GM23338 (cell line): ENCODE results near the gene ARHGAP30. TPM values are rescaled to one million over a fixed set of nuclear protein-coding genes. Genes with fewer than 3 reads are reported as not detected.

Experiments
- ATAC-seq: fragments of 200-7000 bp; cut with Tn5 transposase; 3 replicates; pipeline ENCODE4 v1.9.1; 2020
- DNase-seq: peaks from one replicate; pipeline ENCODE4 v3.0.0-alpha.2; 2015; ENCODE audit warnings: low spot score
- H2AFZ ChIP-seq: fragments of 200-600 bp; sonication (generic); 2 replicates; pipeline ENCODE4 v1.8.0; 2016; ENCODE audit warnings: antibody characterized with exemption, mild to moderate bottlenecking, moderate library complexity
- H3F3A ChIP-seq: fragments of 200-600 bp; sonication (generic); replicated peaks from 2 replicates; pipeline ENCODE4 v1.8.0; 2017; ENCODE audit warnings: antibody characterized with exemption, mixed run types, low read depth
- H3K27ac ChIP-seq: fragments of 200-600 bp; sonication (generic); 2 replicates; pipeline ENCODE4 v1.6.1; 2016; ENCODE audit warnings: low read depth
- H3K27me3 ChIP-seq: fragments of 200-600 bp; sonication (generic); 2 replicates; pipeline ENCODE4 v1.8.0; 2016; ENCODE audit warnings: mild to moderate bottlenecking, mixed run types, moderate library complexity; ENCODE audit not compliant: insufficient read depth
- H3K36me3 ChIP-seq: fragments of 200-600 bp; sonication (generic); 2 replicates; pipeline ENCODE4 v1.8.0; 2016; ENCODE audit warnings: mild to moderate bottlenecking; ENCODE audit not compliant: insufficient read depth
- H3K4me1 ChIP-seq: fragments of 200-600 bp; sonication (generic); 2 replicates; pipeline ENCODE4 v1.8.0; 2016; ENCODE audit warnings: mild to moderate bottlenecking, moderate library complexity; ENCODE audit not compliant: insufficient read depth
- H3K4me2 ChIP-seq: fragments of 200-600 bp; sonication (generic); 2 replicates; pipeline ENCODE4 v1.7.1; 2017; ENCODE audit warnings: mixed run types
- H3K4me3 ChIP-seq: fragments of 200-600 bp; sonication (generic); 2 replicates; pipeline ENCODE4 v1.6.1; 2016; ENCODE audit warnings: mixed run types
- H3K79me2 ChIP-seq: fragments of 200-600 bp; sonication (generic); replicated peaks from 2 replicates; pipeline ENCODE4 v1.8.0; 2017; ENCODE audit warnings: mild to moderate bottlenecking; ENCODE audit not compliant: insufficient read depth
- H3K9me2 ChIP-seq: fragments of 200-600 bp; sonication (generic); 2 replicates; pipeline ENCODE4 v1.8.0; 2017; ENCODE audit not compliant: insufficient read depth
- H4K20me1 ChIP-seq: fragments of 200-600 bp; sonication (generic); replicated peaks from 2 replicates; pipeline ENCODE4 v1.8.0; 2017; ENCODE audit warnings: mild to moderate bottlenecking; ENCODE audit not compliant: insufficient read depth
- H3K27ac Mint-ChIP-seq: 2 replicates; pipeline ENCODE4 v1.8.0; 2020; ENCODE audit warnings: inconsistent platforms, mild to moderate bottlenecking, moderate library complexity, mixed read lengths
- H3K27me3 Mint-ChIP-seq: 3 replicates; pipeline ENCODE4 v1.8.0; 2022; ENCODE audit warnings: low read depth, mild to moderate bottlenecking, moderate library complexity, mixed read lengths, inconsistent platforms; ENCODE audit not compliant: insufficient read depth, poor library complexity
- H3K36me3 Mint-ChIP-seq: 3 replicates; pipeline ENCODE4 v1.8.0; 2021; ENCODE audit warnings: low read depth, mild to moderate bottlenecking, inconsistent platforms, moderate library complexity, mixed read lengths
- H3K4me1 Mint-ChIP-seq: 3 replicates; pipeline ENCODE4 v1.8.0; 2020; ENCODE audit warnings: mild to moderate bottlenecking, inconsistent platforms, mixed read lengths
- H3K4me3 Mint-ChIP-seq: 3 replicates; pipeline ENCODE4 v1.8.0; 2021; ENCODE audit warnings: moderate library complexity, mild to moderate bottlenecking, inconsistent platforms, mixed read lengths
- H3K9me3 Mint-ChIP-seq: 3 replicates; pipeline ENCODE4 v1.8.0; 2020; ENCODE audit warnings: moderate library complexity, mild to moderate bottlenecking, inconsistent platforms, mixed read lengths
- CREB1 ChIP-seq: fragments of 250-450 bp; sonication (Bioruptor Pico); IDR thresholded peaks from 2 replicates; pipeline ENCODE4 v1.5.0; 2020; ENCODE audit warnings: low read depth, mild to moderate bottlenecking, moderate library complexity
- EZH2 ChIP-seq: fragments of 200-600 bp; sonication (generic); IDR thresholded peaks from one replicate; pipeline ENCODE4 v1.8.0; 2017; ENCODE audit warnings: antibody characterized with exemption, mild to moderate bottlenecking, low read depth; ENCODE audit not compliant: unreplicated experiment
- EZH2phosphoT487 ChIP-seq: fragments of 200-600 bp; sonication (generic); IDR thresholded peaks from one replicate; pipeline ENCODE4 v1.8.1; 2018; ENCODE audit warnings: antibody characterized with exemption; ENCODE audit not compliant: unreplicated experiment
- JUNB ChIP-seq: IDR thresholded peaks from one replicate; pipeline ENCODE4 v1.6.1; 2016; ENCODE audit warnings: antibody characterized with exemption; ENCODE audit not compliant: unreplicated experiment
- POLR2AphosphoS5 ChIP-seq: IDR thresholded peaks from 2 replicates; pipeline ENCODE4 v1.6.1; 2016; ENCODE audit warnings: antibody characterized with exemption, low read depth
- STAT1 ChIP-seq: IDR thresholded peaks from one replicate; pipeline ENCODE4 v1.6.1; 2016; ENCODE audit warnings: antibody characterized with exemption; ENCODE audit not compliant: unreplicated experiment
- ZNF114 ChIP-seq: fragments of 250-450 bp; sonication (Bioruptor Pico); IDR thresholded peaks from 2 replicates; pipeline ENCODE4 v1.5.0; 2020; ENCODE audit warnings: mild to moderate bottlenecking, moderate library complexity
- ZNF331 ChIP-seq: fragments of 250-450 bp; sonication (Bioruptor Pico); IDR thresholded peaks from 2 replicates; pipeline ENCODE4 v1.5.0; 2020; ENCODE audit warnings: low read depth, mild to moderate bottlenecking, moderate library complexity
- long read RNA-seq: library from polyadenylated mRNA; unstranded; transcript quantifications from one replicate; pipeline ENCODE4 v2.0.0, GENCODE V29; 2020; ENCODE audit not compliant: unreplicated experiment
- polyA plus RNA-seq: library from polyadenylated mRNA; unstranded; fragments of >200 nt; fragmentation: Nextera tagmentation; extraction: Ambion mirVana; gene quantifications from 2 replicates; pipeline ENCODE4 v1.2.1, GENCODE V29; 2016
- total RNA-seq: library from RNA; depleted of rRNA; stranded (reverse); fragments of >200 nt; shearing (Covaris generic); gene quantifications from 2 replicates; pipeline ENCODE4 v1.2.3, GENCODE V29; 2014; rRNA removed
- TF ChIP-seq, protein P1 (sequence below), 2 experiments: fragments of 200-600 bp in 1 of 2; sonication (generic) in 1 of 2; conservative IDR thresholded peaks; 2 replicates each; pipeline versions ENCODE4 v1.5.1 to v1.6.1; 2016 to 2017; ENCODE audit warnings: antibody characterized with exemption in 2 of 2, low read depth in 2 of 2, mild to moderate bottlenecking in 2 of 2, moderate library complexity in 1 of 2
- TF ChIP-seq, protein P2 (sequence below): IDR thresholded peaks from 2 replicates; pipeline ENCODE4 v1.6.1; 2016; ENCODE audit warnings: antibody characterized with exemption

The ARHGAP30 gene, protein sequence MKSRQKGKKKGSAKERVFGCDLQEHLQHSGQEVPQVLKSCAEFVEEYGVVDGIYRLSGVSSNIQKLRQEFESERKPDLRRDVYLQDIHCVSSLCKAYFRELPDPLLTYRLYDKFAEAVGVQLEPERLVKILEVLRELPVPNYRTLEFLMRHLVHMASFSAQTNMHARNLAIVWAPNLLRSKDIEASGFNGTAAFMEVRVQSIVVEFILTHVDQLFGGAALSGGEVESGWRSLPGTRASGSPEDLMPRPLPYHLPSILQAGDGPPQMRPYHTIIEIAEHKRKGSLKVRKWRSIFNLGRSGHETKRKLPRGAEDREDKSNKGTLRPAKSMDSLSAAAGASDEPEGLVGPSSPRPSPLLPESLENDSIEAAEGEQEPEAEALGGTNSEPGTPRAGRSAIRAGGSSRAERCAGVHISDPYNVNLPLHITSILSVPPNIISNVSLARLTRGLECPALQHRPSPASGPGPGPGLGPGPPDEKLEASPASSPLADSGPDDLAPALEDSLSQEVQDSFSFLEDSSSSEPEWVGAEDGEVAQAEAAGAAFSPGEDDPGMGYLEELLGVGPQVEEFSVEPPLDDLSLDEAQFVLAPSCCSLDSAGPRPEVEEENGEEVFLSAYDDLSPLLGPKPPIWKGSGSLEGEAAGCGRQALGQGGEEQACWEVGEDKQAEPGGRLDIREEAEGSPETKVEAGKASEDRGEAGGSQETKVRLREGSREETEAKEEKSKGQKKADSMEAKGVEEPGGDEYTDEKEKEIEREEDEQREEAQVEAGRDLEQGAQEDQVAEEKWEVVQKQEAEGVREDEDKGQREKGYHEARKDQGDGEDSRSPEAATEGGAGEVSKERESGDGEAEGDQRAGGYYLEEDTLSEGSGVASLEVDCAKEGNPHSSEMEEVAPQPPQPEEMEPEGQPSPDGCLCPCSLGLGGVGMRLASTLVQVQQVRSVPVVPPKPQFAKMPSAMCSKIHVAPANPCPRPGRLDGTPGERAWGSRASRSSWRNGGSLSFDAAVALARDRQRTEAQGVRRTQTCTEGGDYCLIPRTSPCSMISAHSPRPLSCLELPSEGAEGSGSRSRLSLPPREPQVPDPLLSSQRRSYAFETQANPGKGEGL
- total RNA-seq (0.19 TPM in 1 of 2 replicates, not detected in the other), polyA plus RNA-seq (0.45 and 1.0 TPM in 2 replicates)
- long read RNA-seq: 0 reads

DNA sequence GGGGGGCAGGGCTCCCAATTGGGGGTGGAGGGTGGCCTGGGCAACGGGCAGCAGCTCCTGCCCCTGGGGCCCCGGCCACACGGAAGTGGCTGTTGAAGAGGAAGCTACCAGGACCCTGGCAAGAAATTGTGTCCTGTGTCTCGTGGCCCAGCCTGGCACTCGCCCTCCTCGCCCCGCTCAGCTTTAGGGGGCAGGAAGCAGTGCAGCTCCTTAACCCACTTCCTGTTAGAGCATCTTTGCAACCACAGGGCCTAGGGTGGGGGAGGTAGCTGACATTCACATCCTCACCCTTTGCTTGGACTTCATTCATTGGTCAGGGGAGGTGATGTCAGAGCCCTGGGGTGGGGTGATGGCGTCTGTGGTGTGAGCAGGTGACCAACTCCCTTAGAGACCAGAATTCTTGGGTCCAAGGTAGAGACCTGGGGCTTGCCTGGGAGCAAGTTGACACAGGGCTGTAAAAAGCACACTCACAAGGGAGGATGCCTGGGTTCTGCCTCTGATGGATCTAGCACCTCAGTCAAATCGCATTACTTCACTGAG, at the start of gene ARHGAP30:
ARHGAP30 (minus strand) TSS at position 161 of the 540 bp plus-strand sequence. CDS start 267 bp downstream, outside the sequence.
- Mint-ChIP-seq H3K27me3 (peaks cover 14% of the 10 kb centered on the region), H3K4me3 (no peak within 1 kb of the TSS), H3K4me1 (peaks cover 5% of the 10 kb centered on the region; the same call in 2 of the 3 replicates), H3K36me3 (no peaks in the 10 kb centered on the region), H3K27ac (no peak within 1 kb of the TSS; the same call in 1 of the 2 replicates), H3K9me3 (no peaks in the 10 kb centered on the region)
- ATAC-seq (peak; percentile 16; the same call in 1 of the 3 replicates), DNase-seq (peak; percentile 41)
- H3K27ac ChIP-seq: no peak within 1 kb of the TSS
- H3K36me3 ChIP-seq: no peaks in the 10 kb centered on the region
- H3K79me2 ChIP-seq: no peaks in the 10 kb centered on the region
- no peaks in the 10 kb centered on the region for H3K27me3 ChIP-seq
- no peaks in the 10 kb centered on the region for H4K20me1 ChIP-seq
- no peaks in the 10 kb centered on the region for H3K9me2 ChIP-seq
- H3K4me2 ChIP-seq: no peak within 1 kb of the TSS
- 0 out of 2 replicates have a peak within 1 kb of the TSS, but pooled peaks have one; percentile 89 for H2AFZ ChIP-seq
- 0 out of 2 replicates have a peak, but pooled peaks cover 4% of the 10 kb centered on the region for H3K4me1 ChIP-seq
- no peak within 1 kb of the TSS for H3K4me3 ChIP-seq
- H3F3A ChIP-seq: no peaks in the 10 kb centered on the region
- TF ChIP-seq, protein P1, sequence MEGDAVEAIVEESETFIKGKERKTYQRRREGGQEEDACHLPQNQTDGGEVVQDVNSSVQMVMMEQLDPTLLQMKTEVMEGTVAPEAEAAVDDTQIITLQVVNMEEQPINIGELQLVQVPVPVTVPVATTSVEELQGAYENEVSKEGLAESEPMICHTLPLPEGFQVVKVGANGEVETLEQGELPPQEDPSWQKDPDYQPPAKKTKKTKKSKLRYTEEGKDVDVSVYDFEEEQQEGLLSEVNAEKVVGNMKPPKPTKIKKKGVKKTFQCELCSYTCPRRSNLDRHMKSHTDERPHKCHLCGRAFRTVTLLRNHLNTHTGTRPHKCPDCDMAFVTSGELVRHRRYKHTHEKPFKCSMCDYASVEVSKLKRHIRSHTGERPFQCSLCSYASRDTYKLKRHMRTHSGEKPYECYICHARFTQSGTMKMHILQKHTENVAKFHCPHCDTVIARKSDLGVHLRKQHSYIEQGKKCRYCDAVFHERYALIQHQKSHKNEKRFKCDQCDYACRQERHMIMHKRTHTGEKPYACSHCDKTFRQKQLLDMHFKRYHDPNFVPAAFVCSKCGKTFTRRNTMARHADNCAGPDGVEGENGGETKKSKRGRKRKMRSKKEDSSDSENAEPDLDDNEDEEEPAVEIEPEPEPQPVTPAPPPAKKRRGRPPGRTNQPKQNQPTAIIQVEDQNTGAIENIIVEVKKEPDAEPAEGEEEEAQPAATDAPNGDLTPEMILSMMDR (conservative IDR thresholded peaks at IDR 0.05; ENCODE audit: low read depth in 2 of 2): no peak

DNA sequence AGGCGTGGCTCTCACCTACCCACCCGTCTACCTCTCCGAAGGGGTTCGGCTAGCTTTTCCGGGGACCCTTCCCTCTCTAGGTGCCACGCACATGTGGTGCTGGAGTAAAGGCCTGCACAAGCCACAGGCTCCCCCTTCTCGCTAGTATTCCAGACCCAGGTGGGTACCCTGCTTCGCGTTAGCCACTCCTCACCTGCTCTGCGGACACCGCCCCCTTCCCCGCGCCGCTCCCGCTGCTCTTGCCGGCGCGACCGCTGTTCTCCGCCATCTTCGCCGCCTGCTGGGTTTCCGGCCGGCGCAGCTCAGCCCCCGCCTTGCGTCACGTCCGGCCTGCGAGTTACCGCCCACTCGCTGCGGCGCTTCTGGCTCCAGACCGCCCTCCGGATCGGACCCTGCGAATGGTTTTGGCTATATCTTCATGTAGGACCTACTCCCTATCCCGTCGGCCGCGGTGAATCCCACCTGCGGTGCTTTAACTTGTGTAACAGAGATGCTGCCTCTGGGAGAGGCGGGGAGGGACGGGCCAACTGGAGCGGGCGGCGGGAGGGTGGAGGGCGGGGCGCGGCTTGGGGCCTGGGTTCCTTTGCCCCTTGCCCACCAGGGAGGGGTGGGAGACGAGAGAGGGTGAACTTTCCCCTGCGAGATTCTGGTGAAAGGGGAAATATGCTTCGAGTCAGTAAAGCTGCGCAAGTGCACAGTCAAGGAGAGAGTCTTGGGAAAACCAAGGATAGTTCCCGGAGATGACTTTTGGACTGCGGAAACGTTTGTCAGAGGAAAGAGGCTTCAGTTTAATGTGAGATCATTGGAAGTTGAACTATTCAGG, 48.3 kb upstream of the ARHGAP30 start, which contains the start of the genes NIT1 and PFDN2:
NIT1 (plus strand) TSS at position 347 of the 823 bp plus-strand sequence; CDS start at position 419, 72 bp downstream.
PFDN2 (minus strand) TSS at position 279 of the 823 bp plus-strand sequence; CDS start at position 268, 11 bp downstream.
- peak within 1 kb of the TSS; percentile 88 for H3K4me2 ChIP-seq
- H4K20me1 ChIP-seq: peaks cover 34% of the 10 kb centered on the region
- H3K36me3 ChIP-seq: peaks cover 18% of the 10 kb centered on the region
- peaks cover 44% of the 10 kb centered on the region for H3F3A ChIP-seq
- H3K36me3 Mint-ChIP-seq: peaks cover 36% of the 10 kb centered on the region
- H3K9me2 ChIP-seq: no peaks in the 10 kb centered on the region
- H3K27ac Mint-ChIP-seq: peak within 1 kb of the TSS; percentile 96
- peak; percentile 81 for ATAC-seq
- H3K4me1 Mint-ChIP-seq: peaks cover 22% of the 10 kb centered on the region
- H2AFZ ChIP-seq: peak within 1 kb of the TSS; percentile 88
- H3K27ac ChIP-seq: peak within 1 kb of the TSS; percentile 98
- peaks cover 21% of the 10 kb centered on the region for H3K4me1 ChIP-seq
- peak within 1 kb of the TSS; percentile 98 for H3K4me3 ChIP-seq
- H3K79me2 ChIP-seq: peaks cover 53% of the 10 kb centered on the region
- peaks cover 22% of the 10 kb centered on the region for H3K27me3 Mint-ChIP-seq
- peak within 1 kb of the TSS; percentile 96 for H3K4me3 Mint-ChIP-seq
- H3K27me3 ChIP-seq: no peaks in the 10 kb centered on the region
- peak; percentile 94 for DNase-seq
- no peaks in the 10 kb centered on the region for H3K9me3 Mint-ChIP-seq
- TF ChIP-seq EZH2 (no peak), ZNF114 (CRISPR knock-in tag) (no peak), CREB1 (CRISPR knock-in tag) (peak; percentile 90), STAT1 (no peak), ZNF331 (CRISPR knock-in tag) (no peak), POLR2AphosphoS5 (peak; percentile 97), EZH2phosphoT487 (no peak), JUNB (no peak)
- TF ChIP-seq, protein P2, sequence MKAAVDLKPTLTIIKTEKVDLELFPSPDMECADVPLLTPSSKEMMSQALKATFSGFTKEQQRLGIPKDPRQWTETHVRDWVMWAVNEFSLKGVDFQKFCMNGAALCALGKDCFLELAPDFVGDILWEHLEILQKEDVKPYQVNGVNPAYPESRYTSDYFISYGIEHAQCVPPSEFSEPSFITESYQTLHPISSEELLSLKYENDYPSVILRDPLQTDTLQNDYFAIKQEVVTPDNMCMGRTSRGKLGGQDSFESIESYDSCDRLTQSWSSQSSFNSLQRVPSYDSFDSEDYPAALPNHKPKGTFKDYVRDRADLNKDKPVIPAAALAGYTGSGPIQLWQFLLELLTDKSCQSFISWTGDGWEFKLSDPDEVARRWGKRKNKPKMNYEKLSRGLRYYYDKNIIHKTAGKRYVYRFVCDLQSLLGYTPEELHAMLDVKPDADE: peak; percentile 77
